LNCaP clone FGC (cell line): ENCODE results near the gene CST4.
"Not testable (repeated sequence)": the region's sequence is repeated elsewhere in the genome, so short reads cannot be mapped to it uniquely, and the experiment has no call there.

Source experiments
- DNase-seq: peaks from one replicate; pipeline ENCODE4 v3.0.0-alpha.2; 2011; ENCODE audit warnings: low read depth
- H3K4me3 ChIP-seq: 2 replicates; pipeline ENCODE4 v1.5.1; 2011; ENCODE audit warnings: mild to moderate bottlenecking, low read depth, low read length, control low read depth
- TF ChIP-seq, protein P1 (sequence below): IDR thresholded peaks from 2 replicates; pipeline ENCODE4 v1.5.1; 2012; ENCODE audit warnings: mild to moderate bottlenecking; ENCODE audit not compliant: control insufficient read depth, insufficient read depth; ENCODE audit errors: extremely low read depth

Gene CST4

DNA sequence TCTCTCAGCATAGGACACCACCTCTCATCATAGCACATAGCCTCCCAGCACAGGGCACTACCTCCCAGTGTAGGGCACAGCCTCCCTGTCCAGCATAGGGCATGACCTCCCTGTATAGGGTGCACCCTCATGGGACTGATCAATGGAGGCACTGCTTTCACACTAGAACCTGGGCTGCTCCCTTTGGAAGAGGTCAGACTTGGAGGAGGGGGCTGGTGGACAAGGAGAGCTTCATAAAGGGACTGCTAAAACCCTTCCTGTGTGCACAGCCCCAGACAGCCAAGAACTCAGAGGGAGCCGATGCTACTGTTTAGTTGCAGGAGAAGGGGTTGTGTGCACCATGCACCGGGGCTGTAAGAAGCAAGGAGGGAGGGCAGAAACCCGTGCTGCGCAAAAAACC, 21.9 kb upstream of the CST4 start:
- no peak for DNase-seq
- H3K4me3 ChIP-seq, result no peak overlapping the region
- TF ChIP-seq, protein P1, sequence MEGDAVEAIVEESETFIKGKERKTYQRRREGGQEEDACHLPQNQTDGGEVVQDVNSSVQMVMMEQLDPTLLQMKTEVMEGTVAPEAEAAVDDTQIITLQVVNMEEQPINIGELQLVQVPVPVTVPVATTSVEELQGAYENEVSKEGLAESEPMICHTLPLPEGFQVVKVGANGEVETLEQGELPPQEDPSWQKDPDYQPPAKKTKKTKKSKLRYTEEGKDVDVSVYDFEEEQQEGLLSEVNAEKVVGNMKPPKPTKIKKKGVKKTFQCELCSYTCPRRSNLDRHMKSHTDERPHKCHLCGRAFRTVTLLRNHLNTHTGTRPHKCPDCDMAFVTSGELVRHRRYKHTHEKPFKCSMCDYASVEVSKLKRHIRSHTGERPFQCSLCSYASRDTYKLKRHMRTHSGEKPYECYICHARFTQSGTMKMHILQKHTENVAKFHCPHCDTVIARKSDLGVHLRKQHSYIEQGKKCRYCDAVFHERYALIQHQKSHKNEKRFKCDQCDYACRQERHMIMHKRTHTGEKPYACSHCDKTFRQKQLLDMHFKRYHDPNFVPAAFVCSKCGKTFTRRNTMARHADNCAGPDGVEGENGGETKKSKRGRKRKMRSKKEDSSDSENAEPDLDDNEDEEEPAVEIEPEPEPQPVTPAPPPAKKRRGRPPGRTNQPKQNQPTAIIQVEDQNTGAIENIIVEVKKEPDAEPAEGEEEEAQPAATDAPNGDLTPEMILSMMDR, result no peak

DNA sequence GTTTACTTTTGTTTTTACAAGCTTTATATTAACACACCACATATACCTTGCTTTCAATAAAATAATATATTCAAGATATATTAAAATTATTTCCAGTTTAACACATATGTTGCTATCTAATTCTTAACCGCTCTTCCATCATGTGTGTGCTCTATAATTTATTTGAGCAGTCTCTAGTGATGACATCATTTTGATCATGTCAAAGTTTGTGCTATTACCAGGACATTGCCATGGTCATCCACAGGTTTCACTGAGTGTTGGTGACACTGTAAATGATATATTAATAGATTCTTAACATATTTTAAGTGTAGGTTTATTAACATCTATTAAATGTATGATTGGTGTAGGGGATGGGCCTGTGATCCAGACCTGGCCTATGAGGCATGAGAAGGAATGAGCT, 17.1 kb upstream of the CST4 start:
- no peak overlapping the region for H3K4me3 ChIP-seq
- no peak for DNase-seq
- TF ChIP-seq, protein P1, result no peak

DNA sequence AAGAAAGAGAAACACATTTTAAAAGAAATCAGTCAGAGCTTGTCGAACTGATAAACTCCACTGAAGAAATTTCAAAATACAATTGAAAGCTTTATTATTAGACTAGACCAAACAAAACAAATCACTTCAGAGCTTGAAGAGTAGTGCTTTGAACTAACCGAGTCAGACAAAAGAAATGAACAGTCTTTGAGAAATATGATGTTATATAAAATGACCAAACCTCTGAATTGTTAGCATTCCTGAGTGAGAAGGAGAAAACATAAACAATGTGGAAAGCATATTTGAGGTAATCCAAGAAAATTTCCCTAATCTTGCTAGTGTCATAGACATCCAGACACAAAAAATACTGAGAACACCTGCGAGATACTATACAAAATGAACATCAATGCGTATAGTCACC, 13.2 kb upstream of the CST4 start:
- no peak for DNase-seq
- H3K4me3 ChIP-seq, result no peak overlapping the region
- TF ChIP-seq, protein P1, result no peak

DNA sequence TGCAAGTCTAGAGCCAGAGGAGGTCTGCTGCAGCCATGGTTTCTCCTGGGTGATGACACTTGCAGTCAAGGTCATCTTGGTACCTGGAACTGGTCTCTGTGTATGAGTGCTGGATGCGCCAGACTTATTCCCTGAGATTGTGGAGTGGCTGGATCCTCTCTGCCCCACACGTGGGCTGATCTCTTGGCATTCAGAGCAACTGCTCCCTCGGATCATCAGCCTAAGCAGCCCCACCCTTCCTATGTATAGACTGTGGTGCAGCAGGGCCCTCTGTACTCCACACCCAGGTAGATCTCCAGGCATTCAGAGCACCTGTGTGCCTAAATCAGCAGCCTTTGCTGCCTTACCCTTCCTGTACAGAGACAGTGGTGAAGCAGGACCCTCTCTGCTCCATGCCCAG, 12.1 kb upstream of the CST4 start:
- TF ChIP-seq, protein P1, result no peak
- no peak overlapping the region for H3K4me3 ChIP-seq
- no peak for DNase-seq

DNA sequence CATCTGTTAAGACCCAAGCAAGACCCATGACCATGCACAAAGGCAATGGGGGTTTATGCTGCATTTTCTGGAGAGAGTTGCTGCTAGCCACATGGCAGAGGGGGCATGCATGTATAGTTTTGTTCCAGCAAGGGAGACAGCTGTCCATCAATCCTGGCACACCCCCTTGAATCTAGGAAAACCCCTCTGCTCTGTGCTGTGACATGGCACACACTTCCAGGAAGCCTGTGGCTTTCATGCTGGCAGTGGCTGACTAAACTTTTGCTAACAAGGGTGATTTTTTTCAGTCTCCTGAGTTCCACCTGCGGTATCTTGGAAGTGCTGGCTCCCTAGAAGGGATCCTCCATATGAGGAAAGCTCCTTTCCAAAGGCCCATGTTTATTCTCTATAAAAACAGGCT, 9.1 kb upstream of the CST4 start:
- DNase-seq, result no peak
- no peak overlapping the region for H3K4me3 ChIP-seq
- TF ChIP-seq, protein P1, result no peak

DNA sequence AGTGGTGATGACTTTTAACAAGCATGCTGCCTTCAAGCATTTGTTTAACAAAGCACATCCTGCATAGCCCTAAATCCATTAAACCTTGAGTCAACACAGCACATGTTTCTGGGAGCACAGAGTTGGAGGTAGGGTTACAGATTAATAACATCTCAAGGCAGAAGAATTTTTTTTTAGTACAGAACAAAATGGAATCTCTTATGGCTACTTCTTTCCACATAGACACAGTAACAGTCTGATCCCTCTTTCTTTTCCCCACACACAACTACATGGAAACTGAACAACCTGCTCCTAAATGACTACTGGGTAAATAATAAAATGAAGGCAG, 6.2 kb upstream of the CST4 start:
- not testable (repeated sequence) for H3K4me3 ChIP-seq
- peak; percentile 23 for DNase-seq

DNA sequence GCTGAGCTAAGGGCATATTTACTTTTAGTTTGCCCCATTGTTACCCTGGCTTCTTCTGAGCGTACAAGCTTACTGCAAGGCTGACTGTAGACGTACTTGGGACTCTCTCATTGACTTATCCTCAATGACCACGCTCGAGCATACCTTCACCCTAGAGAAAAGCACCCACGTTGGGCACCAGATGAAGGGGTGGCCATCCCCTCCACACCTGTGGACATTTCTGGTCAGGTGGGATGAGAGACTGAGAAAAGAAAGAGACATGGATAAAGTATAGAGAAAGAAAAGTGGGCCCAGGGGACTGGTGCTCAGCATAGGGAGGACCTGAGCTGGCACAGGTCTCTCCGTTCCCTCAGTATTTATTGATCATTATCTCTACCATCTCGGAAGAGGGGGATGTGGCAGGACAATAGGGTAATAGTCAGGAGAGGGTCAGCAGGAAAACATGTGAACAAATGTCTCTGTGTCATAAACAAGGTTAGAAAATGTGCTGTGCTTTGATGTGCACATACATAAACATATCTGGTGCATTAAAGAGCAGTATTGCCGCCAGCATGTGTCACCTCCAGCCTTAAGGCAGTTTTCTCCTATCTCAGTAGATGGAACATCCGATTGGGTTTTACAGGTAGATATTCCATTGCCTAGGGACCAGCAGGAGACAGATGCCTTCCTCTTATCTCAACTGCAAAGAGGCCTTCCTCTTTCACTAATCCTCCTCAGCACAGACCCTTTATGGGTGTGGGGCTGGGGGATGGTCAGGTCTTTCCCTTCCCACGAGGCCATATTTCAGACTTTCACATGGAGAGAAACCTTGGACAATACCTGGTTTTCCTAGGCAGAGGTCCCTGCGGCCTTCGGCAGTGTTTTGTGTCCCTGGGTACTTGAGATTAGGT, 5.6 kb upstream of the CST4 start:
- DNase-seq, H3K4me3 ChIP-seq: not testable (repeated sequence)

DNA sequence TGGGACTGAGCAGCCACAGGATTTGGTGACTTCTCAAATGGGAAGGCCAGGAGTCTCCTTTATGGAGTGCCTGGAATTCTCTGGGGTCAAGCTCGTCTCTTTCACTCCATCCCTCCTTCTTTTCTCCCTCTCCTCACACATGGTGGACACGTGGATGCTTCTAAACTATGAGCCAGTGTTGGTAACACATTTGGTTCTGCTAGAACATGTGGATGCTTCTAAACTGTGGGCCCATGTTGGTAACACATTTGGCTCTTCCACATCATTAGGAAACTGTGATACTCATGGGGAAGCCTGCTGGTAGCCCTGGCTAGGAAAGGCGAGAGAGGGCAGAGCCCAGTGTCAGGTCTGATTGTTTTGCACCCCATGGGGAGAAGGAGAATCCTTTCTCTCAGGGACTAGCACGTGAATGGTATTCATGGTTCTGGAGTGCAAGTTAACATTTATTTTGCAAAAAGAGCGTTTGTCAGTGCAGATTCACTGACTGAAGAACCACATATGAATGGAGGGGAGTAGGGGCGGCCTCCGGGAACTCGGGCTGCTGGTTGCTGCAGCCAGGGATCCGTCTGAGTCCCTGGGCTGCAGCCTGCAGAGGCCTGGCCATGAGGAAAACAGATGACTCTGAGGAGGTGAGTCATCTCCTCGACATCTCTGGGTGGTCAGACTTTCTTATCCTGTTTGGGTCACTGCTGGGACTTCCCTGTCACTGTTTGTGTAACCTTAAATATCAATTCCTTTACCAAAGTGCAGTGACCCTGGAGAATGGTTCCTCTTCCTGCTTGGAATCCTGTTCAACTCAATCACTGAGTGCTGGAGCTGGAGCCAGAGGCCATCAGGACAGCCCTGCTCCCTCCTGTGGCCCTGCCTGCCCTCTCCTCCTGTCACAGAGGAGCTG, 4.1 kb upstream of the CST4 start:
- H3K4me3 ChIP-seq, DNase-seq: not testable (repeated sequence)
